CD4-positive, alpha-beta memory T cell (primary cell): ENCODE results near the gene DNALI1. TPM values are rescaled to one million over a fixed set of nuclear protein-coding genes. Genes with fewer than 3 reads are reported as not detected.
"Not testable (repeated sequence)": the region's sequence is repeated elsewhere in the genome, so short reads cannot be mapped to it uniquely, and the experiment has no call there.

Experiments used
- CTCF ChIA-PET: fragments of 350-600 bp; sonication (Branson Sonifier 250); formaldehyde crosslinking; loops from one replicate; lab custom pipeline; 2021; ENCODE audit warnings: inconsistent platforms; ENCODE audit not compliant: partially characterized antibody; lab: Charles Lee
- POLR2A ChIA-PET: fragments of 350-600 bp; sonication (Branson Sonifier 250); formaldehyde crosslinking; loops from one replicate; lab custom pipeline; 2021; ENCODE audit not compliant: partially characterized antibody; lab: Charles Lee
- DNase-seq, 5 donors: peaks; one replicate each; pipeline versions ENCODE4 v3.0.0 to v3.0.0-alpha.2; 2020 to 2022; ENCODE audit warnings: mixed read lengths in 1 of 5
- H3K27ac ChIP-seq: one replicate; pipeline ENCODE4 v1.7.0; 2013; ENCODE audit warnings: low read depth, low read length
- H3K27me3 ChIP-seq: 2 replicates; pipeline ENCODE4 v1.7.0; 2013; ENCODE audit warnings: mild to moderate bottlenecking, low read length, moderate library complexity; ENCODE audit not compliant: insufficient read depth
- H3K36me3 ChIP-seq: 2 replicates; pipeline ENCODE4 v1.7.0; 2013; ENCODE audit warnings: mild to moderate bottlenecking, low read length, moderate library complexity; ENCODE audit not compliant: insufficient read depth
- H3K4me1 ChIP-seq: 2 replicates; pipeline ENCODE4 v1.7.0; 2013; ENCODE audit warnings: mild to moderate bottlenecking, low read length, moderate library complexity; ENCODE audit not compliant: insufficient read depth
- H3K4me3 ChIP-seq, 2 donors: one replicate each; pipeline ENCODE4 v1.7.0; 2013; ENCODE audit warnings: low read length in 2 of 2, mild to moderate bottlenecking in 1 of 2
- H3K9me3 ChIP-seq, 2 donors: one replicate each; pipeline ENCODE4 v1.7.0; 2013; ENCODE audit warnings: low read length in 2 of 2, control low read depth in 1 of 2; ENCODE audit not compliant: control insufficient read depth in 1 of 2
- H3K27ac Mint-ChIP-seq, 7 donors: one replicate each; pipeline ENCODE4 v1.8.0; 2020 to 2021; ENCODE audit warnings: mixed read lengths in 7 of 7, mild to moderate bottlenecking in 6 of 7, inconsistent platforms in 3 of 7, moderate library complexity in 3 of 7
- H3K27me3 Mint-ChIP-seq, 2 donors: one replicate each; pipeline ENCODE4 v1.8.0; 2020 to 2021; ENCODE audit warnings: mixed read lengths in 2 of 2
- H3K36me3 Mint-ChIP-seq, 2 donors: one replicate each; pipeline ENCODE4 v1.8.0; 2020 to 2021; ENCODE audit warnings: mixed read lengths in 2 of 2, inconsistent platforms in 1 of 2, mild to moderate bottlenecking in 1 of 2
- H3K4me1 Mint-ChIP-seq, 4 donors: one replicate each; pipeline ENCODE4 v1.8.0; 2020 to 2021; ENCODE audit warnings: mixed read lengths in 4 of 4, mild to moderate bottlenecking in 1 of 4
- H3K4me3 Mint-ChIP-seq, 8 donors: one replicate each; pipeline ENCODE4 v1.8.0; 2020 to 2021; ENCODE audit warnings: mixed read lengths in 8 of 8, mild to moderate bottlenecking in 7 of 8, moderate library complexity in 6 of 8, inconsistent platforms in 3 of 8
- H3K9me3 Mint-ChIP-seq, 8 donors: one replicate each; pipeline ENCODE4 v1.8.0; 2020 to 2021; ENCODE audit warnings: mixed read lengths in 8 of 8, mild to moderate bottlenecking in 5 of 8, inconsistent platforms in 3 of 8, moderate library complexity in 1 of 8
- intact Hi-C: fragments of 100-400 bp; cut with micrococcal nuclease; formaldehyde crosslinking; loops from one replicate; pipeline ENCODE4 v1.15.1; 2023
- polyA plus RNA-seq, 2 donors: library from polyadenylated mRNA; unstranded; fragments of 300-500 nt; fragmentation: Illumina TruSeq; gene quantifications; one replicate each; pipeline ENCODE4 v1.2.3, GENCODE V29; 2021
- total RNA-seq, 2 experiments: library from RNA; stranded (reverse); gene quantifications; one replicate each; pipeline ENCODE4 v1.2.3, GENCODE V29; 2021

Gene DNALI1
- total and polyA plus RNA-seq, 4 experiments from 2014 or later = 0.25 to 0.69 TPM; not detected in 2

DNA sequence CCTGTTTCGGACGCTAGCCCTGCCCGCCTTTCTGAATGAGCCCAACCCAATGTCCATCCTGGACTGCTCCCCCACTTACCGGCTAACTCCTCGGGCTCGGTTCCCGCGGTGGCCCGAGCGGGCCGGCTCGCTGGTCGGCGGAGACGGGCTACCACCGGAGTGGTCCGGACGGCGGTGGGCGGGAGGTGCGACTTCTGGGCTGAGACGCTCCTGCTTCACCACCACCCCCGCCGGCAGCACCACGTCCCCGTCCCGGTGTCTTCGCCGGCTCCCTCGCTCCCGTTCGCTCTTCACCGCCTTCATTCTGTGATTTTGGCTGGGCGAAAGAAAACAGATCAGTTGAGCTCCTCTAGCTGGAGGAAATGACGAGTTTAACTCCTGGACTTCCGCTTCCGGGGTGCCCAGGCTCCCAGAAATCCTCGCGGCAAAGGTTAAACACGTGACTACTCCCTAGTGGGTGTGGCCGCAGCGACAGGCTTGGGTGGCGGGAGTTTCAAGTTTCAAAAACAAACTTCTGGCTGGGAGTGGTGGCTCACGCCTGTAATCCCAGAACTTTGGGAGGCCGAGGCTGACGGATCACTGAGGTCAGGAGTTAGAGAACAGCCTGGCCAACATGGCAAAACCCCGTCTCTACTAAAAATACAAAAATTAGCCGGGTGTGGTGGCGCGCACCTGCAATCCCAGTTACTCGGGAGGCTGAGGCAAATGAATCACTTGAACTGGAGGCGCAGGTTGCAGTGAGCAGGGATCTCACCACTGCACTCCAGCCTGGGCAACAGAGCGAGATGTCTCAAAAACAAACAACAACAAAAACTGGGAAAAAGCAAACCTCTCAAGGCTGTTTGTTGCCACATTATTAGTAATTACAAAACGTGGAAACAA is 2.6 kb upstream of the DNALI1 start, which contains the start of gene SNIP1:
Gene SNIP1 (minus strand): TSS at position 367 of the 882 bp plus-strand sequence. CDS start 64 bp downstream, at position 303.
- peaks cover 10% of the 10 kb centered on the region for H3K36me3 ChIP-seq
- ChIA-PET CTCF (interaction anchor here (0.6 to 2.0 kb wide), 5 partner anchors 11 to 137 kb away, joined by 3 to 13 read pairs (median 4); partner anchors contain the start of gene MEAF6), POLR2A (interaction anchor here (0.6 to 1.8 kb wide), 9 partner anchors 29 to 136 kb away, joined by 3 to 15 read pairs (median 4); partner anchors contain the start of genes GNL2 and MEAF6)
- DNase-seq = peak; percentile 90 to 96 (median 92)
- Mint-ChIP-seq H3K4me1 (peaks cover 26 to 49% (median 36%) of the 10 kb centered on the region in 4 donors), H3K36me3 (peaks cover 18 to 35% of the 10 kb centered on the region in 2 donors), H3K4me3 (peak within 1 kb of the TSS; percentile 95 to 100 (median 98)), H3K27ac (peak within 1 kb of the TSS; percentile 81 to 100 (median 98)), H3K27me3 (no peaks in the 10 kb centered on the region), H3K9me3 (no peaks in the 10 kb centered on the region)
- peak within 1 kb of the TSS; percentile 96 for H3K27ac ChIP-seq
- peak within 1 kb of the TSS; percentile 96 to 99 for H3K4me3 ChIP-seq
- no peaks in the 10 kb centered on the region for H3K9me3 ChIP-seq
- intact Hi-C loops = loop anchor here (1.0 to 2.0 kb wide), 6 partner anchors 40 to 305 kb away; partner anchors contain the start of genes CDCA8, MEAF6 and MTF1
- no peaks in the 10 kb centered on the region for H3K27me3 ChIP-seq
- H3K4me1 ChIP-seq = peaks cover 30% of the 10 kb centered on the region

DNA sequence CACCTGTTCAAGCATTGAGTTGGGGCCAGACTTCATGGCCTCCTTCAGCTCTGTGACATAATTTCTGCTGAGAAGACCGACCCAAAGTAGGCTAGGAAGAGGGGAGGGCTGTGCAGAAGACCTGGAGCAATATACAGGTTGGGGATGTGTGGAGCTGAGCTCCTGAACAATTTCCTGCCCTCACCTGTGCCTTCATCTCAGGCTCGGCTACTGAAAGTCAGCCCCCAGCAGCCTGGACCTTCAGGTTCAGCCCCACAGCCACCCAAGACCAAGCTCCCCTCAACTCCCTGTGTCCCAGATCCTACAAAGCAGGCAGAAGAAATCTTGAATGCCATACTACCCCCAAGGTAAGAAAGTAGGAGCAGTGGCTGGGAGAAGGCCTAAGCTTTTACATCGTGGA is 662 bp downstream of the DNALI1 start:
- H3K27me3 ChIP-seq = no peaks in the 10 kb centered on the region
- H3K27ac Mint-ChIP-seq = peak overlapping the region in 1 of 7 donors; percentile 39
- H3K4me3 ChIP-seq = no peak overlapping the region

DNA sequence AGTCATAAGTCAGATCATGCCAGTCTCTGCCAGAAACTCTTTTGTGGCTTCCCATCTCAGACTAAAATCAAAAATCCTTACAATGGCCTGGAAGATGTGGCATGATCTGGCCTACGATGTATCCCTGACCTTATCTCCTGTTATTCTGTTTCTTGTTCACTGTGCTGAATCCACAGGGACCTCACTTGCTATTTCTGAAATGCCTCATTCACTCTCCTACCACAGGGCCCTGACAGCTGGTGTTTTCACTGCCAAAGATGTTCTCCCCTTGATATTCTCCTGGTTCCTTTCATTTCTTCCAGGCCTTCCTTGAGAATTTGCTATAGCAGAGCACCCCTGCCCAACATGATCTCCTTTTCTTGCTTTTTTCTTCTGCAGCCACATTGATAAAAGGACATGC is 1.7 kb downstream of the DNALI1 start:
- no peaks in the 10 kb centered on the region for H3K9me3 ChIP-seq
- H3K4me1 ChIP-seq = peaks cover 5% of the 10 kb centered on the region
- H3K27me3 Mint-ChIP-seq = no peaks in the 10 kb centered on the region
- H3K27ac Mint-ChIP-seq = peak overlapping the region in 2 of 7 donors; percentile 5 to 24
- DNase-seq = no peak
- H3K9me3 Mint-ChIP-seq = no peaks in the 10 kb centered on the region
- H3K27ac ChIP-seq = no peak overlapping the region
- H3K36me3 ChIP-seq = no peaks in the 10 kb centered on the region
- no peak overlapping the region for H3K4me3 ChIP-seq
- peaks cover 3 to 7% of the 10 kb centered on the region in 2 donors for H3K36me3 Mint-ChIP-seq
- H3K4me3 Mint-ChIP-seq = no peak overlapping the region
- intact Hi-C loops = no loop called here
- CTCF ChIA-PET = no interaction called here
- POLR2A ChIA-PET = interaction anchor here (1.4 kb wide), 1 partner anchor 134 kb away, joined by 3 read pairs; the partner anchor contains the start of gene CDCA8
- H3K27me3 ChIP-seq = no peaks in the 10 kb centered on the region
- peaks cover 3 to 13% (median 8%) of the 10 kb centered on the region in 4 donors for H3K4me1 Mint-ChIP-seq

More for the DNA sequence above, 662 bp downstream of the DNALI1 start:
- H3K9me3 ChIP-seq = no peaks in the 10 kb centered on the region
- H3K36me3 ChIP-seq = no peaks in the 10 kb centered on the region
- no peaks in the 10 kb centered on the region for H3K9me3 Mint-ChIP-seq
- ChIA-PET POLR2A (interaction anchor here (1.4 kb wide), 1 partner anchor 135 kb away, joined by 3 read pairs; the partner anchor contains the start of gene CDCA8), CTCF (interaction anchor here (0.6 kb wide), 1 partner anchor 408 kb away, joined by 3 read pairs; no protein-coding TSS in a partner anchor)
- intact Hi-C loops = no loop called here
- peaks cover 15% of the 10 kb centered on the region for H3K4me1 ChIP-seq
- peaks cover 3 to 12% of the 10 kb centered on the region in 2 donors for H3K36me3 Mint-ChIP-seq
- no peak for DNase-seq
- no peaks in the 10 kb centered on the region for H3K27me3 Mint-ChIP-seq
- peaks cover 12 to 23% (median 18%) of the 10 kb centered on the region in 4 donors for H3K4me1 Mint-ChIP-seq
- no peak overlapping the region for H3K27ac ChIP-seq
- H3K4me3 Mint-ChIP-seq = no peak overlapping the region

DNA sequence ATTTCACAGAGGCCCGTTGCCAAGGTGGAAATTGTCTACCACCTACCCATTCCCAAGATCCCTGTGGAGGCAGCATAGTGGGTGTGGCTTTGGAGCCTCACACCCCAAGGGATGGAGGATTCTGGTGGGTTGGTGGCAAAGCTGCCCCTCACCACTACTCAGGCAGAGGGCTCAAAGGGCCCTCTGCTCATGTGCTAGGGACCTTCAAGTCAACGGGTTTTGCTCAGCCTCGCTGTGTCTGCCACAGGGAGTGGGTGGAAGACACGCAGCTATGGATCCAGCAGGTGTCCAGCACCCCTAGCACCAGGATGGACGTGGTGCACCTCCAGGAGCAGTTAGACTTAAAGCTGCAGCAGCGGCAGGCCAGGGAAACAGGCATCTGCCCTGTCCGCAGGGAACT is 2.3 kb downstream of the DNALI1 start:
- Mint-ChIP-seq H3K4me1 (peaks cover 2 to 7% (median 3%) of the 10 kb centered on the region in 4 donors), H3K27ac (no peak overlapping the region), H3K27me3 (no peaks in the 10 kb centered on the region), H3K36me3 (peaks cover 2 to 6% of the 10 kb centered on the region in 2 donors), H3K9me3 (no peaks in the 10 kb centered on the region), H3K4me3 (no peak overlapping the region)
- intact Hi-C loops = no loop called here
- no peak for DNase-seq
- Histone ChIP-seq H3K9me3 (no peaks in the 10 kb centered on the region), H3K36me3 (no peaks in the 10 kb centered on the region), H3K27me3 (no peaks in the 10 kb centered on the region), H3K4me3 (no peak overlapping the region), H3K4me1 (no peaks in the 10 kb centered on the region), H3K27ac (no peak overlapping the region)
- CTCF ChIA-PET = no interaction called here
- POLR2A ChIA-PET = no interaction called here

- H3K27ac Mint-ChIP-seq, DNase-seq, H3K36me3 ChIP-seq, H3K9me3 Mint-ChIP-seq, H3K27me3 ChIP-seq, H3K27ac ChIP-seq, H3K27me3 Mint-ChIP-seq, intact Hi-C loops, CTCF ChIA-PET, H3K4me3 ChIP-seq, POLR2A ChIA-PET, H3K4me1 ChIP-seq, H3K4me3 Mint-ChIP-seq, H3K9me3 ChIP-seq, H3K4me1 Mint-ChIP-seq: not testable (repeated sequence)
- peaks cover 4 to 11% of the 10 kb centered on the region in 2 donors for H3K36me3 Mint-ChIP-seq
These were observed 3.2 kb downstream of the DNALI1 start for GRCh38 chr1:37559957-37560379.

- H3K27me3 Mint-ChIP-seq = no peaks in the 10 kb centered on the region
- Histone ChIP-seq H3K27me3 (no peaks in the 10 kb centered on the region), H3K4me1 (no peaks in the 10 kb centered on the region), H3K4me3 (no peak overlapping the region), H3K36me3 (peaks cover 3% of the 10 kb centered on the region), H3K9me3 (no peaks in the 10 kb centered on the region), H3K27ac (no peak overlapping the region)
- no peak overlapping the region for H3K27ac Mint-ChIP-seq
- peaks cover 0 to 1% (median 0%) of the 10 kb centered on the region in 4 donors for H3K4me1 Mint-ChIP-seq
- H3K36me3 Mint-ChIP-seq = peaks cover 9 to 17% of the 10 kb centered on the region in 2 donors
- H3K4me3 Mint-ChIP-seq = no peak overlapping the region
- ChIA-PET POLR2A (no interaction called here), CTCF (interaction anchor here (0.6 kb wide), 1 partner anchor 20 kb away, joined by 3 read pairs; no protein-coding TSS in a partner anchor)
- no peak for DNase-seq
- H3K9me3 Mint-ChIP-seq = no peaks in the 10 kb centered on the region
- intact Hi-C loops = loop anchor here (1.0 kb wide), 1 partner anchor 122 kb away; no protein-coding TSS in a partner anchor
These were observed 3.8 kb downstream of the DNALI1 start for GRCh38 chr1:37560401-37561132.
